ENCODE data around the gene TUBGCP4.

TUBGCP4 gene

DNA sequence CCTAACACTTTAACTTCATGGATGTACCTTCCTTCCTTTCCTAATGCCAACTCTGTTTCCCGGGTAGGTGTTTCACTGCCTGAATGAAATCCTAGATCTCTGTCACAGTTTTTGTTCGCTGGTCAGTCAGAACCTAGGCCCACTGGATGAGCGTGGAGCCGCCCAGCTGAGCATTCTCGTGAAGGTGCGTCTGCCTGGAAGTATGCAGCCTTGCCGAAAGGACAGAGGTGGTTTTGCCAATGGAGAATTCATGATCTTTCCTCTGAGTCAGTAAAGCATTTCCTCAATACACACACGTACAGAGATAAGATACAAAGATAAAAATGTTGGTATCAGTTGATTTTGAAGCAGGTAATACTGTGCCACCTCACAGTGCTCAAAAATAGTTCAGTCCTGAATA lies 32.7 kb downstream of the TUBGCP4 start:
- H3K9me3 ChIP-seq (ENCODE audit: control insufficient read depth in 1 of 2, low read length in 2 of 2): no peaks in the 10 kb centered on the region
- no peaks in the 10 kb centered on the region for H3K27me3 ChIP-seq (ENCODE audit: control insufficient read depth in 1 of 2, insufficient read depth in 2 of 2, low read length in 2 of 2)
- peaks cover 37 to 80% of the 10 kb centered on the region in 2 donors for H3K36me3 ChIP-seq (ENCODE audit: control insufficient read depth in 1 of 2, insufficient read depth in 2 of 2, low read length in 2 of 2)
- no peak overlapping the region for H3K27ac ChIP-seq (ENCODE audit: low read depth, low read length)
- no peaks in the 10 kb centered on the region for H3K4me1 ChIP-seq (ENCODE audit: control insufficient read depth in 1 of 2, insufficient read depth in 2 of 2, low read length in 2 of 2)
- H3K9ac ChIP-seq (ENCODE audit: low read depth in 1 of 2, low read length in 2 of 2): no peak overlapping the region
- no peak overlapping the region for H3K4me3 ChIP-seq (ENCODE audit: low read depth in 1 of 2, low read length in 2 of 2)

DNA sequence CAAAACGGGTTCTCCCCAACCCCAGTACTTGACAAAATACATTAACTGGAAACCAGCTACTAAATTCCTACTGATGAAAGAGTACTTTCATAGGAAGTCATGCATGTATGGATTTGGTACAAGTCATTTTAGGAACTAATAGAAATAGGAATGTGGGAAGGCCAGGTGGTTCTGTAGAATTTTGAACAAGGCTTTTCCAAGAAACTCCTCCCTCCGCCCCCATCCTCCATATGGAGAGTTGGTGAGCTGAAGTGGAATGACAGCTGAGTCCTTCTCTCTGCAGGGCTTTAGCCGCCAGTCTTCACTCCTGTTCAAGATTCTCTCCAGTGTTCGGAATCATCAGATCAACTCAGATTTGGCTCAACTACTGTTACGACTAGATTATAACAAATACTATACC lies 33.2 kb downstream of the TUBGCP4 start:
- Histone ChIP-seq H3K9me3 (ENCODE audit: control insufficient read depth in 1 of 2, low read length in 2 of 2) (no peaks in the 10 kb centered on the region), H3K9ac (ENCODE audit: low read depth in 1 of 2, low read length in 2 of 2) (no peak overlapping the region), H3K4me3 (ENCODE audit: low read depth in 1 of 2, low read length in 2 of 2) (no peak overlapping the region), H3K4me1 (ENCODE audit: control insufficient read depth in 1 of 2, insufficient read depth in 2 of 2, low read length in 2 of 2) (no peaks in the 10 kb centered on the region), H3K36me3 (ENCODE audit: control insufficient read depth in 1 of 2, insufficient read depth in 2 of 2, low read length in 2 of 2) (peaks cover 39 to 80% of the 10 kb centered on the region in 2 donors), H3K27ac (ENCODE audit: low read depth, low read length) (no peak overlapping the region), H3K27me3 (ENCODE audit: control insufficient read depth in 1 of 2, insufficient read depth in 2 of 2, low read length in 2 of 2) (no peaks in the 10 kb centered on the region)

DNA sequence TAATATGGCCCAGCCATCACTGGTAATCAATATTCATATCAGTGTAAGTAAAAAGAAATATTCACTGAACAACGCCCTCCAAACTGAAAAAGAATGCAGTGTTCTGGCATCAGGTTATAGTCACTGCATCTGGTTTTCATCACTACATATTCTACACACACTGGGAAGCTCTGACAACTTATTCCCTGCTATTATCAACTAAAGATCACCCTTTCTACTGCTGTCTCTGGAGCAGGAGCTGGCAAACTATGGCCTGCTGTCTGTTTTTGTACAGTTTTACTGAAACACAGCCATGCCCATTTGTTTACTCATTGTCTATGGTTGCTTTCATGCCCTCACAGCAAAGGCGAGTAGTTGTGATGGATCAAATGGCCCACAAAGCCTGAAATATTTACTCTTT lies 35.3 kb downstream of the TUBGCP4 start:
- peaks cover 45 to 71% of the 10 kb centered on the region in 2 donors for H3K36me3 ChIP-seq (ENCODE audit: control insufficient read depth in 1 of 2, insufficient read depth in 2 of 2, low read length in 2 of 2)
- no peaks in the 10 kb centered on the region for H3K9me3 ChIP-seq (ENCODE audit: control insufficient read depth in 1 of 2, low read length in 2 of 2)
- no peak overlapping the region for H3K27ac ChIP-seq (ENCODE audit: low read depth, low read length)

DNA sequence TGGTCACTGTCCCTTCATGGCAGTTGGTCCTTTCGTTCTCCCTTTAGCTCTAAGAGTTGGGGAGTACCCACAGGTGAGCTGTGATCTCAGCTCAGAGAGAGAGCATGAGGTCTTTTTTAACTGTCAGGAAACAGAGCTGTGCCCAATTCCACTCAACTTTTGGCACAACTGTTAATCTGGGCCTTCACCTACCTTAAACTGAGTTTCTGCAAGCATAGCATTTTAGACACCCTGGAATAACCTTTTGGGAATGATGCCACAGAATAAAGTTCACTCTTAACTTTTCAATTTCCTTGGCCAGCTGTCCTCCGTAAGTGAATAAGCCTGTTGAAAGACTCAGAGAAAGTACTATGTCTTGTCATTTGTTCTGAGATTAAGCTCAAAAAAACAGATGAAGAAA lies 35.9 kb downstream of the TUBGCP4 start:
- Histone ChIP-seq H3K27me3 (ENCODE audit: control insufficient read depth in 1 of 2, insufficient read depth in 2 of 2, low read length in 2 of 2) (no peaks in the 10 kb centered on the region), H3K27ac (ENCODE audit: low read depth, low read length) (no peak overlapping the region), H3K4me3 (ENCODE audit: low read depth in 1 of 2, low read length in 2 of 2) (no peak overlapping the region), H3K9ac (ENCODE audit: low read depth in 1 of 2, low read length in 2 of 2) (no peak overlapping the region), H3K4me1 (ENCODE audit: control insufficient read depth in 1 of 2, insufficient read depth in 2 of 2, low read length in 2 of 2) (no peaks in the 10 kb centered on the region), H3K9me3 (ENCODE audit: control insufficient read depth in 1 of 2, low read length in 2 of 2) (no peaks in the 10 kb centered on the region), H3K36me3 (ENCODE audit: control insufficient read depth in 1 of 2, insufficient read depth in 2 of 2, low read length in 2 of 2) (peaks cover 42 to 70% of the 10 kb centered on the region in 2 donors)

More for the DNA sequence above, 35.3 kb downstream of the TUBGCP4 start:
- H3K27me3 ChIP-seq (ENCODE audit: control insufficient read depth in 1 of 2, insufficient read depth in 2 of 2, low read length in 2 of 2): no peaks in the 10 kb centered on the region
- H3K4me1 ChIP-seq (ENCODE audit: control insufficient read depth in 1 of 2, insufficient read depth in 2 of 2, low read length in 2 of 2): no peaks in the 10 kb centered on the region
- no peak overlapping the region for H3K4me3 ChIP-seq (ENCODE audit: low read depth in 1 of 2, low read length in 2 of 2)
- no peak overlapping the region for H3K9ac ChIP-seq (ENCODE audit: low read depth in 1 of 2, low read length in 2 of 2)

DNA sequence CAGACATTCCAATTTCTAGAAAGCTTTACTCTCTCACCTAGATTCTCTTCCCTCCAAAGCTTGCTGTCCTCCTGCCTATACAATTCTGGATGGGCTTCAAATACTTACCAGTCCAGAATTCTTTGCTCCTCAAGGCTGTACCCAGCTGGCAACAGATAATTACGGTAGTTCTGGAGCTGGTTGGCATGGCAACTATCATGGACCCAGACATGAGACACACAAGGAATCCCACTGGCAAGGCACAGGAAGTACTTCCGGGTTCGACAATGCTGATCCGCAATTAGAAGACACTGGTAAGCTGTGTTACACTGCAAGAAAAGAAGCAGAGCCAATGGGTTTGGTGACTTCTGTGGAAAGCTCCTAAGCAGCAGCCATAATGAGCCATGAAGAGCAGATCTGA lies 37.9 kb downstream of the TUBGCP4 start:
- Histone ChIP-seq H3K9me3 (ENCODE audit: control insufficient read depth in 1 of 2, low read length in 2 of 2) (no peaks in the 10 kb centered on the region), H3K27ac (ENCODE audit: low read depth, low read length) (no peak overlapping the region), H3K36me3 (ENCODE audit: control insufficient read depth in 1 of 2, insufficient read depth in 2 of 2, low read length in 2 of 2) (peaks cover 44 to 68% of the 10 kb centered on the region in 2 donors), H3K27me3 (ENCODE audit: control insufficient read depth in 1 of 2, insufficient read depth in 2 of 2, low read length in 2 of 2) (no peaks in the 10 kb centered on the region), H3K4me1 (ENCODE audit: control insufficient read depth in 1 of 2, insufficient read depth in 2 of 2, low read length in 2 of 2) (no peaks in the 10 kb centered on the region), H3K9ac (ENCODE audit: low read depth in 1 of 2, low read length in 2 of 2) (no peak overlapping the region), H3K4me3 (ENCODE audit: low read depth in 1 of 2, low read length in 2 of 2) (no peak overlapping the region)

DNA sequence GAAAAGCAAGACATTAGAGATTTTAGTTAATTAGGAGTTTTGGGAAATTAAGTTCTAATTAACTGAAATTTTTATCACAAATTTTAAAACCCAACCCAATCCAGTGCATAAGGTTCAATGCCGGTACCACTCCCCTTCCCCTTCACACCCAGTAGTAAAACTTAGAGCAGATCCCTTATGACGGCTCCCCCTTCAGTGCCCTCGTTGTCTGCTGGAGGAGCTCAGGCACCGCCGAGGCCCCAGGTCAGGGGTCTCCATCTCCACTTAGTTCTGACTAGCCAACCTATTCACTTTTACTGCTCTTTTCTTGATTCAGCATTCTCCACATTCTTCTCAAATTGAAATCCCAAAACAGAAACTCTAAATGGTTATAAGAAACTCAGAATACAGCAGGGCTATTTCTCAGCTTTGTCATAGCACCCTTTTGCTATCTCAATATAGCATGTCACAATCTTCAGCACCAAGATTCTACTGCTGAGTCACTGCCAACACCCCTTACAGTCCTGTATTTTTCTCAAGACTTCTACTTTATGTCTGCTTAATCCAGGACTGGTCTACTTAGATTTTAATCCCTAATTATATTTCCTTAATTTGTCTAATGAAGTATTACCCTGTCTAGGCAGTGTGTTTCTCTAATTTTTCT lies 39.8 kb downstream of the TUBGCP4 start:
- no peaks in the 10 kb centered on the region for H3K27me3 ChIP-seq (ENCODE audit: control insufficient read depth in 1 of 2, insufficient read depth in 2 of 2, low read length in 2 of 2)
- H3K9me3 ChIP-seq (ENCODE audit: control insufficient read depth in 1 of 2, low read length in 2 of 2): no peaks in the 10 kb centered on the region
- H3K4me1 ChIP-seq (ENCODE audit: control insufficient read depth in 1 of 2, insufficient read depth in 2 of 2, low read length in 2 of 2): no peaks in the 10 kb centered on the region
- H3K27ac ChIP-seq (ENCODE audit: low read depth, low read length): no peak overlapping the region
- H3K9ac ChIP-seq (ENCODE audit: low read depth in 1 of 2, low read length in 2 of 2): no peak overlapping the region
- H3K4me3 ChIP-seq (ENCODE audit: low read depth in 1 of 2, low read length in 2 of 2): no peak overlapping the region
- peaks cover 44 to 57% of the 10 kb centered on the region in 2 donors for H3K36me3 ChIP-seq (ENCODE audit: control insufficient read depth in 1 of 2, insufficient read depth in 2 of 2, low read length in 2 of 2)

DNA sequence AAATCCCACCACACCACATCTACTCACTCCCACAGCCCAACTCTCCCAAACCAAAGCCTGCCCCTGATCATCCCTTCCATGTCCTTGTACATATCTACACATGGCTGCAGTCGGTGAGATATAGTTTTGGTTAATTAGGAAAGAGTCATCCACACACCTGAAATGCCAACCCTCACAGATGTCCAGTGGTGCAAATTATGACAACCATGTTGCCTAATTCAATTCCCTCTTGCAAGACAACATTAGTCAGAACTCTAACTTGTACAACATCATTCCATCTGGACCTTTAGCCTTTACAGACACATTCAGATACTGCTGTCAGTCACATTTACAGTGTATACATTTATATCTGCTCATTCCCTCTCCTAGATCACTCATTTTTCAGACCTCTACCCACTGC lies 41.2 kb downstream of the TUBGCP4 start:
- Histone ChIP-seq H3K27me3 (ENCODE audit: control insufficient read depth in 1 of 2, insufficient read depth in 2 of 2, low read length in 2 of 2) (no peaks in the 10 kb centered on the region), H3K4me3 (ENCODE audit: low read depth in 1 of 2, low read length in 2 of 2) (no peak overlapping the region), H3K4me1 (ENCODE audit: control insufficient read depth in 1 of 2, insufficient read depth in 2 of 2, low read length in 2 of 2) (no peaks in the 10 kb centered on the region), H3K9me3 (ENCODE audit: control insufficient read depth in 1 of 2, low read length in 2 of 2) (no peaks in the 10 kb centered on the region), H3K27ac (ENCODE audit: low read depth, low read length) (no peak overlapping the region), H3K36me3 (ENCODE audit: control insufficient read depth in 1 of 2, insufficient read depth in 2 of 2, low read length in 2 of 2) (peaks cover 45 to 52% of the 10 kb centered on the region in 2 donors), H3K9ac (ENCODE audit: low read depth in 1 of 2, low read length in 2 of 2) (no peak overlapping the region)

DNA sequence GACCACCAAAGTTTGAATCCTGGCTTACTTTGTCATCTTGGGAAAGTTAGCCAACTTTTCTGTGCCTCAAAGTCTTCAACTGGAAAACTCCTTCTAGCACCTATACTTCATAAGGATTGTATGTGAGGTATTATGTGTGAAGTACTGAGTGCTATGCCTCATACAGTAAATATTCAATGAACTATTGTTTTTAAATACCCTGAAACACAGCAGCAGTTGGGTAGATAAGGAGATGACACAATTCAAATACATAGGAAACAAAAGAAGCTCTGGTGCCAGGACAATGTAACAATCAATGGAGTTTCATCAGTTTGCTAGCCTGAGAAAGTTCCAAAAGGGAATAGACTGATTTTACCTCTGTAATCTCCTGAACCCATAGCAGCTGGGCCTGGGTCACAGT lies 43.3 kb downstream of the TUBGCP4 start:
- Histone ChIP-seq H3K27ac (ENCODE audit: low read depth, low read length) (no peak overlapping the region), H3K4me1 (ENCODE audit: control insufficient read depth in 1 of 2, insufficient read depth in 2 of 2, low read length in 2 of 2) (no peaks in the 10 kb centered on the region), H3K9me3 (ENCODE audit: control insufficient read depth in 1 of 2, low read length in 2 of 2) (no peaks in the 10 kb centered on the region), H3K36me3 (ENCODE audit: control insufficient read depth in 1 of 2, insufficient read depth in 2 of 2, low read length in 2 of 2) (peaks cover 27 to 36% of the 10 kb centered on the region in 2 donors), H3K9ac (ENCODE audit: low read depth in 1 of 2, low read length in 2 of 2) (no peak overlapping the region), H3K27me3 (ENCODE audit: control insufficient read depth in 1 of 2, insufficient read depth in 2 of 2, low read length in 2 of 2) (no peaks in the 10 kb centered on the region), H3K4me3 (ENCODE audit: low read depth in 1 of 2, low read length in 2 of 2) (no peak overlapping the region)

DNA sequence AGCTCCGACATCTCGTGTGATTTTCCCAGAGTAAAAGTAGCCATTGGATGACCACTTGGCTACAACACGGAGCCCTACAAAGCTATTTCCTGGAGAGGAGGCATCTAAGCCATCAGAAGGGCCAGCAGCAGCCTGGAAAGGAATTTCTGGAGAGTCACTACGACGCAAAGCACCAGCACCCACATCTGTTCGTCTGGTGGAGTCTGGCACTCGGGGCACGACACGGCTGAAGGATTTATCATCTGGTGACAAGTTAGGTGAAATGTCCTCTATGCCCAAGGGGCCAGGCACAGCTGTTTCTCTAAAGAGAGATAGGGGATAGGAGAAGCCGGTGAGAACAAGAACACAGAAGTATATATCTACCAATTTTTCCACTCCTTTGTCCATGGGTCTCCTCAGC lies 49.5 kb downstream of the TUBGCP4 start:
- Histone ChIP-seq H3K9me3 (ENCODE audit: control insufficient read depth in 1 of 2, low read length in 2 of 2) (no peaks in the 10 kb centered on the region), H3K4me3 (ENCODE audit: low read depth in 1 of 2, low read length in 2 of 2) (no peak overlapping the region), H3K36me3 (ENCODE audit: control insufficient read depth in 1 of 2, insufficient read depth in 2 of 2, low read length in 2 of 2) (peaks cover 16 to 53% of the 10 kb centered on the region in 2 donors), H3K9ac (ENCODE audit: low read depth in 1 of 2, low read length in 2 of 2) (no peak overlapping the region), H3K27me3 (ENCODE audit: control insufficient read depth in 1 of 2, insufficient read depth in 2 of 2, low read length in 2 of 2) (no peaks in the 10 kb centered on the region), H3K4me1 (ENCODE audit: control insufficient read depth in 1 of 2, insufficient read depth in 2 of 2, low read length in 2 of 2) (no peaks in the 10 kb centered on the region), H3K27ac (ENCODE audit: low read depth, low read length) (no peak overlapping the region)

DNA sequence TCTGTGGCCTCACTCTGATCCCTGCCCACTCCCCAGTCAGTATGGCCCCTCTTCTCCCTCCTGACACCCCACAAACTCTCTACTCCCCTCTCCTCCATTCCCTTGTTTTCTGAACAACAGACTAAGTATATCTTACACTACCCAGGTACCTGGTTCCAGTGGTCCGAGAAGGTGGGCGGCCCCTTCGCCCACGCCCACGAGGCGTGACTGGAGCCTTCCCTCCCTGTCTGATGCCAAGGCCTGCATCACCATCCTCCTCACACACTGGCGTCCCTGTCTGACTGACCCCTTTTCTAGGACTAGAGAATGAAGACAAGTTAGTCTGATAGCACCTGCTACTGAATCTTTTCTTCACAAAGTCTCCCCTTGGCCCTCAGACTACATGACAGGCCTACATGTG lies 50.0 kb downstream of the TUBGCP4 start:
- Histone ChIP-seq H3K27ac (ENCODE audit: low read depth, low read length) (no peak overlapping the region), H3K9me3 (ENCODE audit: control insufficient read depth in 1 of 2, low read length in 2 of 2) (no peaks in the 10 kb centered on the region), H3K36me3 (ENCODE audit: control insufficient read depth in 1 of 2, insufficient read depth in 2 of 2, low read length in 2 of 2) (peaks cover 16 to 49% of the 10 kb centered on the region in 2 donors), H3K27me3 (ENCODE audit: control insufficient read depth in 1 of 2, insufficient read depth in 2 of 2, low read length in 2 of 2) (no peaks in the 10 kb centered on the region), H3K4me1 (ENCODE audit: control insufficient read depth in 1 of 2, insufficient read depth in 2 of 2, low read length in 2 of 2) (no peaks in the 10 kb centered on the region), H3K9ac (ENCODE audit: low read depth in 1 of 2, low read length in 2 of 2) (no peak overlapping the region), H3K4me3 (ENCODE audit: low read depth in 1 of 2, low read length in 2 of 2) (no peak overlapping the region)

DNA sequence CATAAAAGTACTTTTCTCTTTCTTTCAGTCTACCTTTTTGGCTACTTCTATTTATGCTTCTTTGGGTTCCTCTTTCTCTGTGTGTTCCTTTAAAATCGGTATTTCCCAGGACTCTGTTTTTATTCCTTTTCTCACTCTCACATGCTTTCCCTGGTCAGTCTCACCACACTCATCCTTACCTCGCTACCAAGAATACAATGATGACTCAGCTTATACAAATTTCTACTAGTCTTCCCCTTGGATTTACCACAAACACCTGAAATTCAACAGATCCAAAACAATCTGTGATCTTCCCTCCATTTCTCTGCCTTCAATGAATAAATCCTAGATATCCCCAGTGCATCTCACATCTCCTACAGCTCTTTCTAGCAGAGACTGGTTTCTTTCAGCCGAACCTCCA lies 52.9 kb downstream of the TUBGCP4 start:
- Histone ChIP-seq H3K4me1 (ENCODE audit: control insufficient read depth in 1 of 2, insufficient read depth in 2 of 2, low read length in 2 of 2) (no peaks in the 10 kb centered on the region), H3K27me3 (ENCODE audit: control insufficient read depth in 1 of 2, insufficient read depth in 2 of 2, low read length in 2 of 2) (no peaks in the 10 kb centered on the region), H3K9ac (ENCODE audit: low read depth in 1 of 2, low read length in 2 of 2) (no peak overlapping the region), H3K9me3 (ENCODE audit: control insufficient read depth in 1 of 2, low read length in 2 of 2) (no peaks in the 10 kb centered on the region), H3K4me3 (ENCODE audit: low read depth in 1 of 2, low read length in 2 of 2) (no peak overlapping the region), H3K27ac (ENCODE audit: low read depth, low read length) (no peak overlapping the region), H3K36me3 (ENCODE audit: control insufficient read depth in 1 of 2, insufficient read depth in 2 of 2, low read length in 2 of 2) (peaks cover 16 to 47% of the 10 kb centered on the region in 2 donors)

Data from duodenal mucosa (tissue), 2 donors.